Caki2 (cell line): ENCODE results near the gene MXD4. TPM values are rescaled to one million over a fixed set of nuclear protein-coding genes. Genes with fewer than 3 reads are reported as not detected.
"Not testable (repeated sequence)": the region's sequence is repeated elsewhere in the genome, so short reads cannot be mapped to it uniquely, and the experiment has no call there.

Source experiments
- DNase-seq: peaks from one replicate; pipeline ENCODE4 v3.0.0-alpha.2; 2015; ENCODE audit warnings: low read depth
- in situ Hi-C: cut with HindIII; loops from 2 replicates; pipeline ENCODE4 v1.10.0; 2016; ENCODE audit warnings: low sequenced_read_pairs, low pct_unique_long_range_greater_than_20kb, mixed read lengths
- total RNA-seq: library from RNA; depleted of rRNA; stranded (reverse); fragments of >200 nt; shearing (Covaris generic); gene quantifications from 2 replicates; pipeline ENCODE4 v1.2.3, GENCODE V29; 2014; ENCODE audit warnings: low replicate concordance

Gene MXD4
- total RNA-seq, 1 experiment from 2014 or later = 20.3 TPM

- in situ Hi-C loops = no loop called here
- DNase-seq = no peak
These were observed 14.5 kb downstream of the MXD4 start for GRCh38 chr4:2247128-2248043.

- in situ Hi-C loops = no loop called here
These were observed 15.4 kb downstream of the MXD4 start for GRCh38 chr4:2246384-2247127.

DNA sequence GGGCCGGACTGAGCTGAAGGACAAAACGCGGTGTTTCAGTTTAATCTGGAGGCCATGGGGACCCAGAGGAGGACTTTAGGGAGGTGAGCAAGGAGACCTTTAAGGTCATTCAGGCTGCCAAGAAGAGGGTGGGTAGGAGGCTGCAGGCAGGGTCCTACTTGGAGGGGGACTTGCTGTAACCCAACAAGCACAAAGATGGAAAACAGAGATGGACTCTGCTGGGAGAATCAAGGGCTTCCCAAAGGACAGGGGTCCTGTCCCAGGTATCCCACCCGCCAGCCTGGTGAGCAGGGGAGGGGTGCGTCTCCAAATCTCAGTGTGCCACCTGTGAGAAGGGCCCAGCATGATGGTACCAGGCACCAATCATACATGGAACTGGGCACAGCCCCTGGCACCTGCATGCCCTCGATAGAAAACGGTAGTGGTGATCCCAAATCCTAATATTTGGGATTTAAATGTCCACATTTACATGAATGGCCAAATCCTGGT is 16.1 kb downstream of the MXD4 start:
- DNase-seq = no peak
- in situ Hi-C loops = no loop called here

More at GRCh38 chr4:2246384-2247127, 15.4 kb downstream of the MXD4 start:
- DNase-seq = no peak

GRCh38 chr4:2245057-2245786 is 16.7 kb downstream of the MXD4 start:
- in situ Hi-C loops = no loop called here
- no peak for DNase-seq

- DNase-seq = no peak
- in situ Hi-C loops = no loop called here
These were observed 18.1 kb downstream of the MXD4 start for GRCh38 chr4:2243681-2244380.

DNA sequence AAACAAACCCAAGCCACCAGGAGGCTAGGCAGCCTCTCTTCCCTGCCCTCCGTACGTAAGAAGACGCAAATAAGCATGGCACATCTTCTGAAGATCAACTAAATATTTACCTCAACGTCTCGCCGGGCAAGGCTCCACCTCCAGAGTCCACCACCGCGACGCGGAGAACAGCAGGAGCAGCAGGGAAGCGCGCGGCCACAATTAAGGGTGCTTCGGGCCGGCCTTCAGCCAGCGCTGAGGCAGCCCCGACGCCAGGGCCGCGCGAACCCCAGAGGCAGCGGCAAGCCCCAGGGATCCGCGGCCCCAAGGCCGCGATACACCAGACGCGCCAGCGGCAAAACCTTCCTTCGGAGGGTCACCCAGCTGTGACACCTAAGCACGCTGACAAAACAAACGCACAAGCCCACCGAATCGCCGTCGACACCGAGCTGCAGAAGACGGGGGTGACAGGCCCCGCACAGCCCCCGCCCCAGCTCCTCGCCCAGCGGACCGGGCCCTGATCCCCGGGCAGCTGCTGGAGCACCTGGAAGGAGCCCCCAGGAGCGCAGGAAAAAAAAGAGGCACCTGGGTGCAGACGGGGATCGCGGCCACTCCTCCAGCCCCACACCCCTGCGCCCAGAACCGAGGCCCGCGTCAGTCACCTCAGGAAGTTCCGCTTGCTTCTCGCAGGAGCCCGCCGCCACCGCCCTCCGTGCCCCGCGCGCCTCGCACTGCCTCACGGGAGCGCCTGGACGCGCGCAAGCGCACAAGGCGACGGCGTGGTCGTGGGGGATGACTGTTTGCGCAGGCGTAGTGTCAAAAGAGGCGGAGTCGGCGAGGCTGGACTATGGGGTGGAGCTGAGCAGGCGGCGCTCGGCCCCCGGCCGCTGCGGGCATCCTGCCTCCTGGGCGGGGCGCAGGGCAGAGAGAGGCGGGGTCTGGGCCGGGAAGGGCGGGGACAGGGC is 20.2 kb downstream of the MXD4 start, which contains the start of the genes HAUS3 and POLN:
HAUS3 (minus strand) TSS at position 712 of the 944 bp plus-strand sequence. CDS start 1,175 bp downstream, outside the sequence.
POLN (minus strand) TSS at position 712 of the 944 bp plus-strand sequence. CDS start 12,890 bp downstream, outside the sequence.
- in situ Hi-C loops = no loop called here
- peak; percentile 91 for DNase-seq

DNA sequence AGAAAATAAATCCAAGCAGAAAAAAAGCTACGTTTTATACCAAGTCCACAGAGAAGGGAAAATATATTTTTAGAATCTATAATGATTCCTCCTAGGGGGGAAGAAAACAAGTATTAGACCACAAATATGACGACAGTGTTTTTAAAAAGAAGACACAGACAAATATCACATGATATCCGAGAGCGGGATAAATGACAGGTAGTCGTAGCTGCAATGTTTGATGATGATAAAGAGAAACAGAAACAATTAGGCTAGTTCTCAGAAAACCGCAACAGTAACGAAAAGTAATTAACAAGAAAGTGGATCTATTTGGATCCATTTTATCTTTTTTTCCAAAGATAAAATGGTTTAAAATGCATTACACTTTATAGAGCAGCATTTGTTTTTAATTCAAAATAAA is 20.9 kb downstream of the MXD4 start:
- in situ Hi-C loops = no loop called here

GRCh38 chr4:2236944-2237666 is 24.8 kb downstream of the MXD4 start:
- in situ Hi-C loops = no loop called here
- no peak for DNase-seq

More for the DNA sequence above, 20.9 kb downstream of the MXD4 start:
- no peak for DNase-seq

DNA sequence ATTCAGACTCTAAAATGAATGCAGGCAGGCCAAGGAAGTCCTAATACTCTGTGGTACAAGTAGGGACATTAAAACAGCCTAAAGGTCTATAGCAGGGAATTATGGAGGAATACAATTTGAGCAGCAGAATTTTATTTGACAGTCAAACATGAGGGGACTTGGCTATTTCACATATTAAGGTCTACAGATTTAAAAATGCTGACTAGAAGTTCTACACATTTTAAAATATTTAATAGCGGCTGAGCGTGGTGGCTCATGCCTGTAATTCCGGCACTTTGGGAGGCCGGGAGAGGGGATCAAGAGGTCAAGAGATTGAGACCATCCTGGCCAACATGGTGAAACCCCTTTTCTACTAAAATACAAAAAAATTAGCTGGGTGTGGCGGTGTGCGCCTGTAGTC is 30.8 kb downstream of the MXD4 start:
- in situ Hi-C loops = no loop called here
- no peak for DNase-seq

- in situ Hi-C loops = no loop called here
- no peak for DNase-seq
These were observed 35.6 kb downstream of the MXD4 start for GRCh38 chr4:2226261-2226660.

GRCh38 chr4:2222838-2223237 is 39.1 kb downstream of the MXD4 start:
- in situ Hi-C loops = no loop called here
- DNase-seq = peak; percentile 9

GRCh38 chr4:2221378-2221777 is 40.5 kb downstream of the MXD4 start:
- in situ Hi-C loops = not testable (repeated sequence)

DNA sequence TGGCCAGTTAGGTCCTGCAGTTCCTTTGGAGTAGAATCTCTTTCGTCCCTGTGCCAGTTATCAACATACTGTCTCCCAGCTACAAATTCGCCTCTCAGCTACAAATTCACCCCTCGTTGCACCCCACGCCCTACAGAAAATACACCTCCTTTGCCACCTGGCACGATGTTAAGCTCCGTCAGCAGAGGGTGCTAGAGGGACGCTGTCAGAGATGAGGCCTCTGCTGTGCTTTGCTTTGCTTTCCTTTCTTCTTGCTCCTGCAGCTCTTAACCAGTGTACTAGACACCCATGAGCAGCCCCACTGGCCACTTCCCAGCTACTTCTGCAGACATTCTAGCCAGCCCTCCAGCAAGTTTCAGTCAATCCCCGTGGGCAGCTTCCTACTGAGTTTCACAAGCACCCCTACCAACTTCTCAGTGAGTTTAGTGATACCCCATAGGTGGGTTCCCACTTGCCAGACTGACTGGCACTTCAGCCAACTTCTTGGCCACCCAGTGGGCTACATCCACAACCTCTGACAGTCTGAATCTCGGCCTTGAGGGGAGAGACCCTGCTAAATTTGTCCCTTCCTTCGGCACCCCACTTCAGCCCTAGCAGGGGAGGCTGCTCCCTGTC is 41.8 kb downstream of the MXD4 start:
- DNase-seq = peak; percentile 59
- in situ Hi-C loops = no loop called here

More at GRCh38 chr4:2221378-2221777, 40.5 kb downstream of the MXD4 start:
- DNase-seq = not testable (repeated sequence)

DNA sequence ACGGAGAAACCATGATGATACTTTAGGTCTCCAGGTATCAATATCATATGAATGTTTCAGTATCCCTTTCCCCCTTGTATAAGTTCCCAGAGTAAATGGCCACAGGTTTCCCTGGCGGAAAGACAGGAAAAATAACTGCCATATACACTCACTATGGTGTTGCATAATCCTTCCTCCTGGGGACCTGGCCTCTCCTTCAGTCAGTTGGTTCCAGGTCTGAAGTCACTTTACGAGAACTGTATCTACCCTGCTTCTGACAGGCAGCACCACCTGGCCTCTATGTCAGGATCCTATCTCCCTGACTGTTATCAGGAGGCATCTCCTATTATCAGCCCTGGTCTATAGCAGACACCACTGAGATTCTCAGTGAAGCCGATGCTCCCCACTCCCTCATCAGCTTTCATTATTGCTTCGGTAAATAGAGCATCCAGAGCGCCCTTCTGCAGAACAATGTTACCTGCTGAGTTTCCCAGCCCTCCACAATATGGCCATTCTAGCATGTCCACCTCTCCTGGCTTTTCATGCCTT is 42.6 kb downstream of the MXD4 start:
- in situ Hi-C loops = no loop called here
- DNase-seq = no peak

- in situ Hi-C loops = no loop called here
- DNase-seq = no peak
These were observed 43.5 kb downstream of the MXD4 start for GRCh38 chr4:2218436-2218835.
